Endothelial cell of umbilical vein (primary cell): ENCODE results near the gene CNTLN. TPM values are rescaled to one million over a fixed set of nuclear protein-coding genes. Genes with fewer than 3 reads are reported as not detected.

Experiments used
- BruUV-seq: library from RNA; stranded (reverse); fragments of 400-500 nt; replicated peaks from 2 replicates; lab custom pipeline; 2021; lab: Mats Ljungman, UMichigan
- CTCF ChIA-PET: fragments of 300-600, 350-600 bp; sonication (Branson Sonifier 250); formaldehyde crosslinking; loops from one replicate; lab custom pipeline; 2021; ENCODE audit warnings: antibody characterized with exemption, inconsistent platforms; lab: Charles Lee
- POLR2A ChIA-PET: fragments of 300-600, 350-600 bp; sonication (Branson Sonifier 250); formaldehyde crosslinking; loops from one replicate; lab custom pipeline; 2021; ENCODE audit warnings: antibody characterized with exemption, inconsistent platforms; lab: Charles Lee
- DNase-seq: peaks from one replicate; pipeline ENCODE4 v3.0.0-alpha.2; 2011; ENCODE audit warnings: low read depth, low spot score
- FAIRE-seq: peaks from 2 replicates; lab custom pipeline; 2011; peaks lifted over from hg19 to GRCh38; lab: Jason Lieb, UNC
- H2AFZ ChIP-seq: 2 replicates; pipeline ENCODE4 v1.6.0; 2012; ENCODE audit warnings: low read depth, low read length, control low read depth, inconsistent platforms
- H3K27ac ChIP-seq: 2 replicates; pipeline ENCODE4 v1.5.1; 2011; ENCODE audit warnings: low read depth, mild to moderate bottlenecking, control low read depth, low read length, moderate library complexity; ENCODE audit not compliant: insufficient read depth
- H3K27me3 ChIP-seq, 2 experiments: 2 replicates each; pipeline versions ENCODE4 v1.6.0 to v1.6.1; 2011; ENCODE audit warnings: low read length in 2 of 2, mixed read lengths in 1 of 2; ENCODE audit not compliant: control insufficient read depth in 2 of 2, insufficient read depth in 2 of 2
- H3K36me3 ChIP-seq, 2 experiments: 2 replicates in 1 of 2; 3 replicates in 1 of 2; pipeline ENCODE4 v1.5.1; 2011; ENCODE audit warnings: low read length in 2 of 2, mild to moderate bottlenecking in 1 of 2, moderate library complexity in 1 of 2; ENCODE audit not compliant: control insufficient read depth in 2 of 2, insufficient read depth in 2 of 2; ENCODE audit errors: extremely low read depth in 1 of 2
- H3K4me1 ChIP-seq: 3 replicates; pipeline ENCODE4 v1.5.1; 2011; ENCODE audit warnings: mild to moderate bottlenecking, low read length; ENCODE audit not compliant: control insufficient read depth, insufficient read depth; ENCODE audit errors: extremely low read depth
- H3K4me2 ChIP-seq: 2 replicates; pipeline ENCODE4 v1.6.1; 2011; ENCODE audit warnings: low read length, control low read depth, mixed read lengths; ENCODE audit not compliant: insufficient read depth
- H3K4me3 ChIP-seq, 3 experiments: fragments of 200-600 bp in 1 of 3; sonication (generic), shearing (Covaris generic) in 1 of 3; replicated peaks in 1 of 3; 2 replicates each; pipeline ENCODE4 v1.5.1; 2011 to 2016; ENCODE audit warnings: control low read depth in 3 of 3, low read length in 3 of 3, mild to moderate bottlenecking in 2 of 3, inconsistent platforms in 1 of 3, low read depth in 1 of 3, moderate library complexity in 1 of 3; ENCODE audit not compliant: insufficient read depth in 1 of 3
- H3K79me2 ChIP-seq: 2 replicates; pipeline ENCODE4 v1.6.0; 2012; ENCODE audit warnings: low read length, inconsistent platforms; ENCODE audit not compliant: control insufficient read depth, insufficient read depth
- H3K9ac ChIP-seq: replicated peaks from 2 replicates; pipeline ENCODE3; 2011; ENCODE audit warnings: low read length, control low read depth; ENCODE audit not compliant: insufficient read depth; ENCODE audit errors: extremely low read depth
- H3K9me1 ChIP-seq: replicated peaks from 3 replicates; pipeline ENCODE4 v1.6.0; 2011; ENCODE audit warnings: mild to moderate bottlenecking, low read length; ENCODE audit not compliant: control insufficient read depth, insufficient read depth; ENCODE audit errors: extremely low read depth
- H3K9me3 ChIP-seq: replicated peaks from 2 replicates; pipeline ENCODE4 v1.5.1; 2012; ENCODE audit warnings: low read length, inconsistent platforms; ENCODE audit not compliant: control insufficient read depth, insufficient read depth
- H4K20me1 ChIP-seq: replicated peaks from 2 replicates; pipeline ENCODE3; 2011; ENCODE audit warnings: mild to moderate bottlenecking, low read length; ENCODE audit not compliant: control insufficient read depth, insufficient read depth; ENCODE audit errors: extremely low read depth
- EZH2 ChIP-seq: IDR thresholded peaks from 2 replicates; pipeline ENCODE4 v1.6.1; 2012; ENCODE audit warnings: borderline replicate concordance, low read depth, mild to moderate bottlenecking, moderate library complexity, low read length, inconsistent platforms; ENCODE audit not compliant: severe bottlenecking
- FOS ChIP-seq: IDR thresholded peaks from 2 replicates; pipeline ENCODE4 v1.6.1; 2011; ENCODE audit warnings: mild to moderate bottlenecking, low read length, moderate library complexity, borderline replicate concordance; ENCODE audit not compliant: insufficient read depth
- GATA2 ChIP-seq: IDR thresholded peaks from 2 replicates; pipeline ENCODE4 v1.7.0; 2011; ENCODE audit warnings: low read depth, mild to moderate bottlenecking, moderate library complexity, mixed read lengths, low read length; ENCODE audit not compliant: insufficient read length, insufficient read depth
- JUN ChIP-seq: IDR thresholded peaks from 2 replicates; pipeline ENCODE4 v1.6.1; 2011; ENCODE audit warnings: borderline replicate concordance, low read depth; ENCODE audit not compliant: insufficient read length, insufficient read depth
- MYC ChIP-seq: IDR thresholded peaks from one replicate; pipeline ENCODE4 v1.6.1; 2011; ENCODE audit warnings: mild to moderate bottlenecking, low read depth, low read length
- POLR2A ChIP-seq: IDR thresholded peaks from 2 replicates; pipeline ENCODE4 v1.6.1; 2012; ENCODE audit warnings: low read depth, mild to moderate bottlenecking, control low read depth, low read length
- POLR2AphosphoS5 ChIP-seq: IDR thresholded peaks from 2 replicates; pipeline ENCODE4 v1.6.1; 2012; ENCODE audit warnings: low read depth, mild to moderate bottlenecking, control low read depth, low read length, moderate library complexity; ENCODE audit not compliant: insufficient read depth
- dilution Hi-C: fragments of 300-500 bp; cut with MboI; formaldehyde crosslinking; loops from one replicate; pipeline ENCODE4 v1.15.0; 2019; ENCODE audit warnings: low sequenced_read_pairs; ENCODE audit not compliant: extremely low pct_ligation_motif_present
- intact Hi-C: fragments of 100-400 bp; cut with micrococcal nuclease; formaldehyde crosslinking; loops from one replicate; pipeline ENCODE4 v1.10.0; 2022
- polyA plus RNA-seq, 4 experiments: library from polyadenylated mRNA; depleted of rRNA in 3 of 4; stranded (reverse) in 3 of 4; unstranded in 1 of 4; fragments of >200 nt; gene quantifications; 2 replicates each; pipeline versions ENCODE4 v1.2.1 to v1.2.3, GENCODE V29; 2011 to 2012; ENCODE audit warnings: missing spikeins in 1 of 4
- total RNA-seq: library from RNA; stranded (reverse); gene quantifications from 2 replicates; pipeline ENCODE4 v1.2.3, GENCODE V29; 2021
- TF ChIP-seq, protein P1 (sequence below), 2 donors: IDR thresholded peaks; 1 replicate in 1 of 2; 2 replicates in 1 of 2; pipeline ENCODE4 v1.5.1; 2011; ENCODE audit warnings: low read length in 2 of 2, mild to moderate bottlenecking in 2 of 2, moderate library complexity in 2 of 2, control low read depth in 1 of 2, inconsistent platforms in 1 of 2, low read depth in 1 of 2; ENCODE audit not compliant: insufficient read depth in 1 of 2; ENCODE audit errors: extremely low read depth in 1 of 2
- TF ChIP-seq, protein P2 (sequence below): IDR thresholded peaks from 2 replicates; pipeline ENCODE4 v1.6.1; 2011; ENCODE audit not compliant: insufficient read depth, insufficient read length

CNTLN gene
- total and polyA plus RNA-seq, 2 donors (not counting 3 experiments of a cell fraction or from before 2014, with no cell fraction given): 3.5 to 15.8 TPM

DNA sequence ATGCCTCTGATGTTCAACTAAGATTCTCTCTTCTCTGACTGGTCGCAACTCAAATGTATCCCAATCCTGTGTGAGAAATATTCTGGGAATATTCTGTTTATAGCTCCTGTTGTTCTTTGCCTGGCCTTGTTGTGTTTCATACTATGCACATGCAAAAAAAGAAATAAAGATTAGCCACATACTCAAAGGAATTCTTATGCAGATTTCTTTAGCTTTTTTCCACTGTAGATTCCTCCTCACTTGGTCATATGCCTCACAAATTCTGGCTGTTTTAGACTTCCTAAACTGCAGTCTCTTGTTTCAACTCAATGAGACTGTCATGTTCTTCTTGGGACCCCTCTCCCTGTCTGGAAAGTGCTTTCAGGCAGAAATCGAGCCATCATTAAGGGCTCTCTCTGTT is 226.5 kb downstream of the CNTLN start:
- dilution Hi-C loops (no loop called here), intact Hi-C loops (no loop called here)
- Histone ChIP-seq H3K4me1 (no peaks in the 10 kb centered on the region), H3K4me3 (no peak overlapping the region), H3K27me3 (no peaks in the 10 kb centered on the region), H3K27ac (no peak overlapping the region), H3K9me1 (no peaks in the 10 kb centered on the region), H2AFZ (no peak overlapping the region), H3K4me2 (no peak overlapping the region), H3K9ac (no peak overlapping the region), H4K20me1 (no peaks in the 10 kb centered on the region), H3K36me3 (no peaks in the 10 kb centered on the region), H3K79me2 (no peaks in the 10 kb centered on the region), H3K9me3 (no peaks in the 10 kb centered on the region)
- FAIRE-seq: no peak
- ChIA-PET POLR2A (no interaction called here), CTCF (interaction anchor here (1.1 kb wide), 1 partner anchor 26 kb away, joined by 3 read pairs; no protein-coding TSS in a partner anchor)
- no peak for DNase-seq
- no TSS peak for BruUV-seq
- TF ChIP-seq, protein P1, sequence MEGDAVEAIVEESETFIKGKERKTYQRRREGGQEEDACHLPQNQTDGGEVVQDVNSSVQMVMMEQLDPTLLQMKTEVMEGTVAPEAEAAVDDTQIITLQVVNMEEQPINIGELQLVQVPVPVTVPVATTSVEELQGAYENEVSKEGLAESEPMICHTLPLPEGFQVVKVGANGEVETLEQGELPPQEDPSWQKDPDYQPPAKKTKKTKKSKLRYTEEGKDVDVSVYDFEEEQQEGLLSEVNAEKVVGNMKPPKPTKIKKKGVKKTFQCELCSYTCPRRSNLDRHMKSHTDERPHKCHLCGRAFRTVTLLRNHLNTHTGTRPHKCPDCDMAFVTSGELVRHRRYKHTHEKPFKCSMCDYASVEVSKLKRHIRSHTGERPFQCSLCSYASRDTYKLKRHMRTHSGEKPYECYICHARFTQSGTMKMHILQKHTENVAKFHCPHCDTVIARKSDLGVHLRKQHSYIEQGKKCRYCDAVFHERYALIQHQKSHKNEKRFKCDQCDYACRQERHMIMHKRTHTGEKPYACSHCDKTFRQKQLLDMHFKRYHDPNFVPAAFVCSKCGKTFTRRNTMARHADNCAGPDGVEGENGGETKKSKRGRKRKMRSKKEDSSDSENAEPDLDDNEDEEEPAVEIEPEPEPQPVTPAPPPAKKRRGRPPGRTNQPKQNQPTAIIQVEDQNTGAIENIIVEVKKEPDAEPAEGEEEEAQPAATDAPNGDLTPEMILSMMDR (IDR thresholded peaks at IDR 0.05; ENCODE audit: extremely low read depth in 1 of 2, insufficient read depth in 1 of 2, low read depth in 1 of 2, low read length in 2 of 2): no peak
- TF ChIP-seq EZH2 (no peak), FOS (no peak), POLR2AphosphoS5 (no peak), JUN (no peak), GATA2 (no peak), POLR2A (no peak), MYC (no peak)
- TF ChIP-seq, protein P2, sequence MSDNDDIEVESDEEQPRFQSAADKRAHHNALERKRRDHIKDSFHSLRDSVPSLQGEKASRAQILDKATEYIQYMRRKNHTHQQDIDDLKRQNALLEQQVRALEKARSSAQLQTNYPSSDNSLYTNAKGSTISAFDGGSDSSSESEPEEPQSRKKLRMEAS: no peak
